ENCODE measurements around the gene TTC17.

DNA sequence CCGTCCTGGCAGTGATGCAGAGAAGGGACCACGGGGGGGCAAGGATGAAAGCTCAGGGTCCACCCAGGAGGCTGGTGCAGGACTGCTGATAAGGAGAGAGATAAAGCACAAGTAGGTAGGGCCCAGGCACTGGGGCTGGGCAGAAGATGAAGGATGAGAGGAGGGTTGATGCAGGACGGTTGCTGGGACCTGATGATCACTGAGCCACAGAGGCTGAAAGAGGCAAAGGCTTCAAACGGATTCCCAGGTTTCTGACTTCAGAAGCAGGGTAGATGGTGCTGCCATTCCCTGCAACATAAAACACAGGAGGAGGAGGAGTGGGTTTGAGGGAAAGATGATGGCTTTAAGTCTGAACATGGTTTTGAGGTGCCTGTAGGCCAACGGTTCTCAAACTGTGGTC is 148.5 kb downstream of the TTC17 start:
- TF ChIP-seq POLR2A (IDR thresholded peaks at IDR 0.05; ENCODE audit: low read depth, low read length), result no peak
- no peak for TF ChIP-seq POLR2AphosphoS5 (IDR thresholded peaks at IDR 0.05; ENCODE audit: low read depth, low read length)
- no peak for TF ChIP-seq TAF1 (IDR thresholded peaks at IDR 0.05; ENCODE audit: low read depth, low read length)
- no peak for TF ChIP-seq PAX5 (IDR thresholded peaks at IDR 0.05; ENCODE audit: insufficient read depth, low read length, severe bottlenecking)
- no peak for TF ChIP-seq POU2F2 (IDR thresholded peaks at IDR 0.05; ENCODE audit: low read depth, low read length)

Measured in GM12891 (cell line).